GM12864 (cell line): ENCODE results near the gene FBXW5.

Experiments
- DNase-seq: peaks from one replicate; pipeline ENCODE4 v3.0.0-alpha.2; 2011; ENCODE audit warnings: low read depth
- H3K4me3 ChIP-seq: 2 replicates; pipeline ENCODE4 v1.5.1; 2011; ENCODE audit warnings: mild to moderate bottlenecking, low read depth, low read length, control low read depth
- CTCF ChIP-seq: IDR thresholded peaks from 2 replicates; pipeline ENCODE4 v1.5.1; 2011; ENCODE audit warnings: low read depth, mild to moderate bottlenecking, moderate library complexity, low read length, control low read depth, inconsistent platforms; ENCODE audit errors: missing control alignments

The FBXW5 gene

GRCh38 chr9:136928591-136928990 lies 15.9 kb downstream of the FBXW5 start:
- TF ChIP-seq CTCF = no peak
- DNase-seq = no peak
- no peak overlapping the region for H3K4me3 ChIP-seq

GRCh38 chr9:136927343-136928271 lies 16.9 kb downstream of the FBXW5 start:
- DNase-seq = no peak
- H3K4me3 ChIP-seq = no peak overlapping the region
- TF ChIP-seq CTCF = no peak

GRCh38 chr9:136926749-136927148 lies 17.8 kb downstream of the FBXW5 start:
- no peak for DNase-seq
- no peak for TF ChIP-seq CTCF
- H3K4me3 ChIP-seq = no peak overlapping the region

- DNase-seq = no peak
- H3K4me3 ChIP-seq = no peak overlapping the region
- TF ChIP-seq CTCF = peak; percentile 31
Observed at GRCh38 chr9:136926154-136926704, 18.3 kb downstream of the FBXW5 start.

GRCh38 chr9:136925414-136926153 lies 19.0 kb downstream of the FBXW5 start:
- H3K4me3 ChIP-seq = no peak overlapping the region
- no peak for DNase-seq
- TF ChIP-seq CTCF = no peak

GRCh38 chr9:136923881-136924280 lies 20.7 kb downstream of the FBXW5 start:
- no peak for DNase-seq
- TF ChIP-seq CTCF = no peak
- no peak overlapping the region for H3K4me3 ChIP-seq
